Skeletal muscle tissue (tissue), 5 donors: ENCODE data around the gene MAP2K4. TPM values are rescaled to one million over a fixed set of nuclear protein-coding genes. Genes with fewer than 3 reads are reported as not detected.
A peak's percentile ranks its signal among the peaks of the same experiment; 100 is the strongest.

Experiments used
- H3K27ac ChIP-seq: one replicate; pipeline ENCODE4 v1.7.0; 2013; ENCODE audit warnings: mild to moderate bottlenecking, low read depth, low read length, inconsistent platforms
- H3K27me3 ChIP-seq, 3 donors: one replicate each; pipeline ENCODE4 v1.7.0; 2013; ENCODE audit warnings: low read length in 3 of 3; ENCODE audit not compliant: control insufficient read depth in 3 of 3, insufficient read depth in 3 of 3
- H3K36me3 ChIP-seq, 3 donors: one replicate each; pipeline ENCODE4 v1.7.0; 2013; ENCODE audit warnings: low read length in 3 of 3; ENCODE audit not compliant: control insufficient read depth in 3 of 3, insufficient read depth in 3 of 3
- H3K4me1 ChIP-seq, 3 donors: one replicate each; pipeline ENCODE4 v1.7.0; 2013; ENCODE audit warnings: low read length in 3 of 3, mild to moderate bottlenecking in 3 of 3; ENCODE audit not compliant: control insufficient read depth in 3 of 3, insufficient read depth in 3 of 3
- H3K4me3 ChIP-seq, 3 donors: one replicate each; pipeline ENCODE4 v1.7.0; 2013; ENCODE audit warnings: low read length in 3 of 3
- H3K9ac ChIP-seq, 3 donors: one replicate each; pipeline ENCODE4 v1.7.0; 2013; ENCODE audit warnings: low read length in 3 of 3, mild to moderate bottlenecking in 3 of 3, moderate library complexity in 2 of 3, low read depth in 1 of 3
- H3K9me3 ChIP-seq, 3 donors: one replicate each; pipeline ENCODE4 v1.7.0; 2013; ENCODE audit warnings: low read length in 3 of 3; ENCODE audit not compliant: control insufficient read depth in 3 of 3
- small RNA-seq: library from RNA; depleted of rRNA; stranded (forward); fragments of <200 nt; gene quantifications from one replicate; pipeline ENCODE3, GENCODE V24; 2014
- total RNA-seq: library from RNA; depleted of rRNA; stranded (reverse); fragments of >200 nt; gene quantifications from one replicate; pipeline ENCODE4 v1.2.3, GENCODE V29; 2014
- donor health status: Osteomylitis.

Gene MAP2K4
- total RNA-seq, 1 donor from 2014 or later, result 40.7 TPM

DNA sequence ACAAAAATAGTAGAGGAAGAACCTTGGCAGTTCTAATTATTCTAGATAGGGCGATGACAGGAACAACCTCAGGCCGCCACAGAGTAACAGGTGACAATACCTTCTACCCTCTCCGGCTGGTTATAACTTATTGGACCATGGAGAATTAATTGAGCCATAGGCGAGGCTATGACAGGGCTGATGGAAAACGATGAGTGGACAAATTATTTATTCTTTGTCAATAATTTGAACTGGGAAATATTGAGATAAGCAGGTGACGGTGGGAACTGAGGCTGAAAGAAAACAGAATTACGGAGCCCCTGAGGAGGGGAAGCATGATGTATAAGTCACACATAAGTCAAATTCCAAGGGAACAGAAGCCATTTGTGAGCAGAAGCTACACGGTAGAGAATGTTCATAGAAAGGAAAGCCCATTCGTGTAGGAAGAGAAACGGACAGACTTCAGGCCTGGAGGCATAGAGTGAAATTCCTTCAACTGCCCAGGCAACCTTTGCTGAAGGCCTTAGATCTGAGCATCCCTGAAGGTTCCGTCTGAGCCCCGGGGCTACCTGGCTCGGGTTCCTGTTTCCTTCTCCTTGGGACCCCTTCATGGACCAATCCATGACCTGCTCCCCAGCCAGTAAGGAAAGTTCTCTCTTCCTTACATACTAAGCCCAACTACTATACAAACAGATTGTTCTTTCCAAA is 158.1 kb downstream of the MAP2K4 start:
- Histone ChIP-seq H3K36me3 (no peaks in the 10 kb centered on the region), H3K9ac (no peak overlapping the region), H3K27me3 (no peaks in the 10 kb centered on the region), H3K4me3 (no peak overlapping the region), H3K9me3 (no peaks in the 10 kb centered on the region), H3K4me1 (no peaks in the 10 kb centered on the region), H3K27ac (no peak overlapping the region)

DNA sequence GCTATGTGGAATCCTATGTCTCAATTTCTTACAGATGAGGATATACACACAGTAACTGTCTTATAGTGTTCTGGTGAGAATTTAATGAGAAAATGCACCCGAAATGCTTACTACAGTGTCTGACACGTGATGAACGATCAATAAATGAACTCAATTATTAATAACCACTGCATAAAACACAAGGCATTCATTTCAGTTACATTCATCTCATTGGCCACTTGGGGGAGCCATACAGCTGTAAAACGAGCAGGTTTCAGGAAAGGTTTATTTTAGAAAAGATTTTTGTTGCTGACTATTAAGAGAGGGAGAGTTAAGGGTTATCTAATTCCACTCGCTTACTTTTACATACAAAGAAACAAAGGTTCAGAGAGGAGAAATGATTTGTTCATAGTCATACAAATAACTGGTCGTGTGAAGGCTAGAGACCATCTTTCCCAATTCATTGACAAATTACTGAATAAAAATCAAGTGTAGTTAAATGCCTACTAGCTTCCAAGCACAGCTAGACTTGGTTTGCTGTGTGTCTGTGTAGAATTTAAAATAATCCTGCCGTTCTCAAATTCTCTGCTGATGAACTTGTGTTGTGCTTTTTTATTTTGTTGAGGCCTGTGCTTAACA is 160.1 kb downstream of the MAP2K4 start:
- Histone ChIP-seq H3K4me3 (no peak overlapping the region), H3K9ac (no peak overlapping the region), H3K27me3 (no peaks in the 10 kb centered on the region), H3K9me3 (no peaks in the 10 kb centered on the region), H3K4me1 (no peaks in the 10 kb centered on the region), H3K36me3 (no peaks in the 10 kb centered on the region), H3K27ac (no peak overlapping the region)

DNA sequence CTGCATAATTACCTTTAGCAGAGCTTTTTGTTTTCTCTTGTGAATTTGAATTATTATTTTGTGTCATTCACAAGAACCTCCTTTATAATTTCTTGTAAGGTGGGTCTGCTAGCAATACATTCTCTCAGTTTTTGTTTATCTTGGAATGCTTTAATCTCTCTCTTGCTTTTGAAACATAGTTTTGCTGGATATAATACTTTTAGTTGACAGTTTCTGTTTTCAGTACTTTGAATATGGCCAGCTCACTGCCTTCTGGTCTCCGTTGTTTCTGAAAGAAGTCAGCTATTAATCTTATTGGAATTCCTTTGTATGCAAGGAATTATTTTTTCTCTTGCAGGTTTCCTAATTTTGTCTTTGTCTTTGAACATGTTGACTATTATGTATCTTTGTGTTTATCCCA is 167.0 kb downstream of the MAP2K4 start:
- no peaks in the 10 kb centered on the region for H3K36me3 ChIP-seq
- no peak overlapping the region for H3K9ac ChIP-seq
- H3K27ac ChIP-seq, result no peak overlapping the region
- no peak overlapping the region for H3K4me3 ChIP-seq
- H3K9me3 ChIP-seq, result peaks cover 0 to 4% (median 2%) of the 10 kb centered on the region in 3 donors
- no peaks in the 10 kb centered on the region for H3K4me1 ChIP-seq
- H3K27me3 ChIP-seq, result no peaks in the 10 kb centered on the region

DNA sequence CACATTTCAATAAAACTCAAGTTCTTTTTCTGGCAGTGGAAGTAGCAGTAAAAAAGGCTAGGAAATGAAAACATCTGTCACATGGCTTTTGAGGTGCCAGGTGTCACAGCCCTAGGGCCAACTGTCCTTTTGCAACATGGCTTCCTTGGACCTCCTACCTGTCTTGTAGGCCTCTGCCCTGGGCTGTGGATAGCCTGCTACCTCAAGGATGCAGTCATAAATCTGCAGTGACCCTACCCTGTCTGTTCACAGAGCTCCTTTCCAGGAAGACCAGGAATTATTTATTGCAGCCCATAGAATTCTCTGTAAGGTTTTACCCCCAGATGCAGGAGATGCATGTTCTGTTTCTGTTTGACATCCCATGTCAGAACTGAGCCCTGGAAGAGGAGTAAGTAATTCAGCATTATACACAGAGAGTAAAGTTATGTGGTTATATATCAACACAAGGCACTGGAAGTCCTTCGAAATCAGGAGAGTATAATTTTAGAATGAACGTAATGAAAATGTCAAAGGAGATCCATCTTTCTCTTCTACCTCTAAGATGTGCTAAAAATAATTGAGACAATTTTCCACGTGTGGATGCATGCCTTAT is 172.6 kb downstream of the MAP2K4 start:
- no peak overlapping the region for H3K9ac ChIP-seq
- no peaks in the 10 kb centered on the region for H3K27me3 ChIP-seq
- H3K9me3 ChIP-seq, result no peaks in the 10 kb centered on the region
- H3K27ac ChIP-seq, result no peak overlapping the region
- H3K4me1 ChIP-seq, result no peaks in the 10 kb centered on the region
- no peaks in the 10 kb centered on the region for H3K36me3 ChIP-seq
- no peak overlapping the region for H3K4me3 ChIP-seq

Small RNAs within 50 kb of the gene (small RNA-seq; reads per million reads assigned to genes)
- 34.9 reads per million, percentile 94 among the genes with 10 or more reads in this experiment for gene MIR744
- gene RNU11-2P, result not detected

Other genes with a start within 250 kb of the MAP2K4 start
- gene ZNF18, start 23.4 kb upstream of the MAP2K4 start, total RNA-seq, result 17.2 TPM